Caco-2 (cell line): ENCODE measurements around the gene CAB39L. TPM values are rescaled to one million over a fixed set of nuclear protein-coding genes. Genes with fewer than 3 reads are reported as not detected.
A peak's percentile ranks its signal among the peaks of the same experiment; 100 is the strongest.

ENCODE experiments used
- BruUV-seq: library from RNA; stranded (reverse); fragments of 400-500 nt; replicated peaks from 2 replicates; lab custom pipeline; 2021; lab: Mats Ljungman, UMichigan
- CTCF ChIA-PET: fragments of 300-600 bp; sonication (Branson Sonifier 250); formaldehyde crosslinking; loops from one replicate; lab custom pipeline; 2022; ENCODE audit warnings: antibody characterized with exemption; lab: Charles Lee
- POLR2A ChIA-PET: fragments of 300-600 bp; sonication (Branson Sonifier 250); formaldehyde crosslinking; loops from one replicate; lab custom pipeline; 2022; ENCODE audit warnings: antibody characterized with exemption; lab: Charles Lee
- DNase-seq, 2 experiments: peaks; one replicate each; pipeline versions ENCODE4 v3.0.0 to v3.0.0-alpha.2; 2020 to 2022
- H3K27me3 ChIP-seq: replicated peaks from 2 replicates; pipeline ENCODE4 v1.6.0; 2011; ENCODE audit warnings: low read length; ENCODE audit not compliant: control insufficient read depth, insufficient read depth
- H3K36me3 ChIP-seq: 2 replicates; pipeline ENCODE4 v1.5.1; 2011; ENCODE audit warnings: low read length; ENCODE audit not compliant: control insufficient read depth, insufficient read depth
- H3K4me1 ChIP-seq: fragments of 250-450 bp; sonication (Bioruptor Pico); 2 replicates; pipeline ENCODE4 v1.5.1; 2020; ENCODE audit warnings: mild to moderate bottlenecking
- H3K4me3 ChIP-seq: 2 replicates; pipeline ENCODE4 v1.5.1; 2011; ENCODE audit warnings: low read depth, mild to moderate bottlenecking, control low read depth, low read length
- H3K9me3 ChIP-seq: fragments of 250-450 bp; sonication (Bioruptor Pico); 2 replicates; pipeline ENCODE4 v1.5.1; 2020; ENCODE audit warnings: mild to moderate bottlenecking, moderate library complexity
- H3K27ac Mint-ChIP-seq: one replicate; pipeline ENCODE4 v1.8.0; 2022; ENCODE audit warnings: mixed read lengths; ENCODE audit not compliant: unreplicated experiment
- H3K27me3 Mint-ChIP-seq: one replicate; pipeline ENCODE4 v1.8.0; 2022; ENCODE audit warnings: mixed read lengths; ENCODE audit not compliant: insufficient read depth, unreplicated experiment
- H3K36me3 Mint-ChIP-seq: one replicate; pipeline ENCODE4 v1.8.0; 2022; ENCODE audit warnings: mild to moderate bottlenecking, mixed read lengths; ENCODE audit not compliant: insufficient read depth, unreplicated experiment
- H3K4me1 Mint-ChIP-seq: one replicate; pipeline ENCODE4 v1.8.0; 2022; ENCODE audit warnings: low read depth, mixed read lengths; ENCODE audit not compliant: unreplicated experiment
- H3K4me3 Mint-ChIP-seq: one replicate; pipeline ENCODE4 v1.8.0; 2022; ENCODE audit warnings: mild to moderate bottlenecking, moderate library complexity, mixed read lengths; ENCODE audit not compliant: unreplicated experiment
- H3K9me3 Mint-ChIP-seq: one replicate; pipeline ENCODE4 v1.8.0; 2022; ENCODE audit warnings: mixed read lengths; ENCODE audit not compliant: unreplicated experiment
- intact Hi-C: fragments of 100-400 bp; cut with micrococcal nuclease; formaldehyde crosslinking; loops from one replicate; pipeline ENCODE4 v1.10.0; 2022; ENCODE audit not compliant: unreplicated experiment
- total RNA-seq: library from RNA; stranded (reverse); gene quantifications from 2 replicates; pipeline ENCODE4 v1.2.3, GENCODE V29; 2022
- TF ChIP-seq, protein P1 (sequence below), 2 experiments: fragments of 200-600 bp in 1 of 2; IDR thresholded peaks; 1 replicate in 1 of 2; 2 replicates in 1 of 2; pipeline versions ENCODE4 v1.5.1 to v1.8.0; 2011 to 2022; ENCODE audit warnings: antibody characterized with exemption in 1 of 2, control low read depth in 1 of 2, inconsistent platforms in 1 of 2, low read depth in 1 of 2, low read length in 1 of 2, mild to moderate bottlenecking in 1 of 2, moderate library complexity in 1 of 2; ENCODE audit not compliant: insufficient read depth in 1 of 2, severe bottlenecking in 1 of 2, unreplicated experiment in 1 of 2

The CAB39L gene
- total RNA-seq, 1 experiment from 2014 or later = 40.6 TPM

DNA sequence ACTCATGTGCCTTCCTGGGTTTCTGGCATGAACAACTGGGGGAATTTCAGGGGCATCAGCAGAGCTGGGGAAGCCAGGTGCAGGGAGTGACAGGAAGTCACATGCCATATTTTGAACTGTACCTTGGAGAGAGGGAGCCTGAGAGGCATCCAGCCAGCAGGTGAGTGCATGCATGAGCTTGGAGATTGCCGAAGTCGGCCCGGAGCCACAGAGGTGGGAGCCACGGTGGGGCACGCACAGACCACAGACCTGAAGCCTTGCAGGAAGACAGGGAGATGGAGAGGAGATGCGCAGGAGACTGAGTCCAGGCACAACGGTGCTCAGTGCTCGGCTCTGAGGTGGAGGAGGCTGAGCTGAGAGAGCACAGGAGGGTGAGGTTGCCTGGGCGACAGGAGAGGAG is 141.0 kb downstream of the CAB39L start:
- TF ChIP-seq, protein P1, sequence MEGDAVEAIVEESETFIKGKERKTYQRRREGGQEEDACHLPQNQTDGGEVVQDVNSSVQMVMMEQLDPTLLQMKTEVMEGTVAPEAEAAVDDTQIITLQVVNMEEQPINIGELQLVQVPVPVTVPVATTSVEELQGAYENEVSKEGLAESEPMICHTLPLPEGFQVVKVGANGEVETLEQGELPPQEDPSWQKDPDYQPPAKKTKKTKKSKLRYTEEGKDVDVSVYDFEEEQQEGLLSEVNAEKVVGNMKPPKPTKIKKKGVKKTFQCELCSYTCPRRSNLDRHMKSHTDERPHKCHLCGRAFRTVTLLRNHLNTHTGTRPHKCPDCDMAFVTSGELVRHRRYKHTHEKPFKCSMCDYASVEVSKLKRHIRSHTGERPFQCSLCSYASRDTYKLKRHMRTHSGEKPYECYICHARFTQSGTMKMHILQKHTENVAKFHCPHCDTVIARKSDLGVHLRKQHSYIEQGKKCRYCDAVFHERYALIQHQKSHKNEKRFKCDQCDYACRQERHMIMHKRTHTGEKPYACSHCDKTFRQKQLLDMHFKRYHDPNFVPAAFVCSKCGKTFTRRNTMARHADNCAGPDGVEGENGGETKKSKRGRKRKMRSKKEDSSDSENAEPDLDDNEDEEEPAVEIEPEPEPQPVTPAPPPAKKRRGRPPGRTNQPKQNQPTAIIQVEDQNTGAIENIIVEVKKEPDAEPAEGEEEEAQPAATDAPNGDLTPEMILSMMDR (IDR thresholded peaks at IDR 0.05; ENCODE audit: insufficient read depth in 1 of 2, low read depth in 1 of 2, low read length in 1 of 2, severe bottlenecking in 1 of 2, unreplicated experiment in 1 of 2) = no peak
- H3K4me3 Mint-ChIP-seq = no peak overlapping the region
- no TSS peak for BruUV-seq
- intact Hi-C loops = loop anchor here (5.0 to 10.0 kb wide), 2 partner anchors 119 to 542 kb away; no protein-coding TSS in a partner anchor
- Histone ChIP-seq H3K27me3 (no peaks in the 10 kb centered on the region), H3K4me3 (no peak overlapping the region), H3K36me3 (peaks cover 1% of the 10 kb centered on the region; the same call in 1 of the 2 replicates), H3K9me3 (no peaks in the 10 kb centered on the region), H3K4me1 (peaks cover 31% of the 10 kb centered on the region)
- no peak for DNase-seq
- peaks cover 13% of the 10 kb centered on the region for H3K36me3 Mint-ChIP-seq
- ChIA-PET POLR2A (no interaction called here), CTCF (interaction anchor here (0.7 to 1.4 kb wide), 3 partner anchors 11 to 134 kb away, joined by 3 to 5 read pairs (median 4); no protein-coding TSS in a partner anchor)
- peaks cover 38% of the 10 kb centered on the region for H3K4me1 Mint-ChIP-seq
- H3K27me3 Mint-ChIP-seq = no peaks in the 10 kb centered on the region
- H3K9me3 Mint-ChIP-seq = no peaks in the 10 kb centered on the region
- H3K27ac Mint-ChIP-seq = peak overlapping the region; percentile 65

- no peak overlapping the region for H3K4me3 ChIP-seq
- no peaks in the 10 kb centered on the region for H3K27me3 ChIP-seq
- no peaks in the 10 kb centered on the region for H3K9me3 ChIP-seq
- ChIA-PET POLR2A (no interaction called here), CTCF (interaction anchor here (0.7 to 1.4 kb wide), 5 partner anchors 12 to 304 kb away, joined by 3 to 6 read pairs (median 4); partner anchors contain the start of genes CAB39L and SETDB2)
- Mint-ChIP-seq H3K36me3 (peaks cover 7% of the 10 kb centered on the region), H3K4me3 (no peak overlapping the region), H3K9me3 (no peaks in the 10 kb centered on the region), H3K4me1 (peaks cover 33% of the 10 kb centered on the region), H3K27ac (peak overlapping the region; percentile 65), H3K27me3 (no peaks in the 10 kb centered on the region)
- peaks cover 1% of the 10 kb centered on the region; the same call in 1 of the 2 replicates for H3K36me3 ChIP-seq
- no peak for DNase-seq
- TF ChIP-seq, protein P1 (IDR thresholded peaks at IDR 0.05; ENCODE audit: insufficient read depth in 1 of 2, low read depth in 1 of 2, low read length in 1 of 2, severe bottlenecking in 1 of 2, unreplicated experiment in 1 of 2) = no peak
- intact Hi-C loops = loop anchor here (5.0 to 10.0 kb wide), 2 partner anchors 120 to 543 kb away; no protein-coding TSS in a partner anchor
- BruUV-seq = no TSS peak
- H3K4me1 ChIP-seq = peaks cover 28% of the 10 kb centered on the region
These were observed 141.6 kb downstream of the CAB39L start for GRCh38 chr13:49302222-49302621.

- peak overlapping the region; percentile 57 for H3K4me3 Mint-ChIP-seq
These were observed 142.9 kb downstream of the CAB39L start for GRCh38 chr13:49300739-49301589.

More at GRCh38 chr13:49300739-49301589, 142.9 kb downstream of the CAB39L start:
- Mint-ChIP-seq H3K36me3 (peaks cover 6% of the 10 kb centered on the region), H3K27me3 (no peaks in the 10 kb centered on the region), H3K27ac (peak overlapping the region; percentile 69), H3K4me1 (peaks cover 33% of the 10 kb centered on the region), H3K9me3 (no peaks in the 10 kb centered on the region)
- Histone ChIP-seq H3K4me3 (no peak overlapping the region), H3K4me1 (peaks cover 28% of the 10 kb centered on the region), H3K9me3 (no peaks in the 10 kb centered on the region), H3K36me3 (no peaks in the 10 kb centered on the region), H3K27me3 (no peaks in the 10 kb centered on the region)
- CTCF ChIA-PET = interaction anchor here (0.7 to 1.1 kb wide), 5 partner anchors 76 to 355 kb away, joined by 3 to 6 read pairs (median 4); partner anchors contain the start of genes CAB39L and SETDB2
- intact Hi-C loops = loop anchor here (1.0 to 10.0 kb wide), 7 partner anchors 72 to 544 kb away; no protein-coding TSS in a partner anchor
- TF ChIP-seq, protein P1 (IDR thresholded peaks at IDR 0.05; ENCODE audit: insufficient read depth in 1 of 2, low read depth in 1 of 2, low read length in 1 of 2, severe bottlenecking in 1 of 2, unreplicated experiment in 1 of 2) = peak; percentile 86 to 91
- BruUV-seq = no TSS peak
- POLR2A ChIA-PET = no interaction called here
- peak; percentile 75 for DNase-seq
